HG02938 (cell line): ENCODE data around the gene DNAJB5.
A peak's percentile ranks its signal among the peaks of the same experiment; 100 is the strongest.

ENCODE experiments used
- ATAC-seq: cut with Tn5 transposase; IDR thresholded peaks from one replicate; pipeline ENCODE4 v1.9.1; 2021; ENCODE audit warnings: mild to moderate bottlenecking, moderate library complexity; ENCODE audit not compliant: unreplicated experiment

The DNAJB5 gene

DNA sequence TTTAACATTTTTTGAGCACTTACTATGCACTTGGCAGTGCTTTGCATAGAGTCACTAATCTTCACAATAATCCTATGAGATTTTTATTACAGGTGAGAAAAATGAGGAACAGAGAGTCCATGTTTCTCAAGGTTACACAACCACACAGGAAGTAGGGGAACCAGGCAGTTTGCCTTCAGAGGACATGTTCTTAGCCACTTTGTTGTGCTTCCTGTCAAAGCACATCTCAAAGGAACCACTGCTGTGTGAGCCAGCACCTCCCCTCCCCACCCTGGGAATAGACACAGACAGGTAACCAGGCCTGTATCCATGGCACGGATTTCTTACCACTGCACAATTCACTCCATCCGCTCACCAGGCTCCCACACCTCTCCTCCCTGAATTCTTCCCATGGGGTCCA is 6.3 kb upstream of the DNAJB5 start:
- ATAC-seq = peak; percentile 65

GRCh38 chr9:34984049-34984448 is 5.5 kb upstream of the DNAJB5 start:
- ATAC-seq = no peak

- no peak for ATAC-seq
Measured at GRCh38 chr9:34985311-34985899, 4.1 kb upstream of the DNAJB5 start.

- no peak for ATAC-seq
Measured at GRCh38 chr9:34986540-34987047, 3.0 kb upstream of the DNAJB5 start.

DNA sequence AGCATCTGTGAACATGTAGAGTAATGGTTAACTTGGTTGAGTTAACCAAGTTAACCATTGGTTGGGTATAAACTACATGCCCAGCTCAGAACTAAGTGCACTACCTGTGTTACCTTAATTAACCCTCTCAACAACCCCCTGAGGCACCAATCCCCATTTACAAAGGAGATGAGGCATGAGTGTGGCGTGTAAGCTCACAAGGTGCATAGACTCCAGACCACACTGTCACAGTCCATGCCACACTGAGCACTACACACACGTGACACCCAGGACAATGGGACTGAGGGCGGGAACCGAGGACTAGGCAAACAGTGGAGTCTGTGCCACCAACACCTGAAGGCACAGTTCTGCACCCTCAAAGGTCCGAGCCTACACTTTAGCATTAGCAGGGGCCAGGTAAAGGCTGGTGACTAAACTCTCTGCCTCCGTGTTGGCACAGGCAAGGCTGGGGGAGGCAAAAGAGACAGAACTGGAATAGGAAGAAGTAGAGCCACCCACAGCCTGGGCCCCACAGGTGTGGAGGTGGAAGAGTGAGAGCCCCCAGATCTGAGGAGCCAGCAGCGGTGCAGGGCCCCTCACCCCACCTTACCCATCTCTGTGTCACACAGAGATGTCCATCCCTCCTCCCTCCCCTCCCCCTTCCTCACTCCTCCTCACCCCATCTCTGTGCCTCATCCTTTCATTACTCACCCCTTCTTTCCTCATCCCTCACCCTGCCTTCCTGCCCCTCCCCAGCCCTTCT is 2.2 kb upstream of the DNAJB5 start:
- no peak for ATAC-seq

DNA sequence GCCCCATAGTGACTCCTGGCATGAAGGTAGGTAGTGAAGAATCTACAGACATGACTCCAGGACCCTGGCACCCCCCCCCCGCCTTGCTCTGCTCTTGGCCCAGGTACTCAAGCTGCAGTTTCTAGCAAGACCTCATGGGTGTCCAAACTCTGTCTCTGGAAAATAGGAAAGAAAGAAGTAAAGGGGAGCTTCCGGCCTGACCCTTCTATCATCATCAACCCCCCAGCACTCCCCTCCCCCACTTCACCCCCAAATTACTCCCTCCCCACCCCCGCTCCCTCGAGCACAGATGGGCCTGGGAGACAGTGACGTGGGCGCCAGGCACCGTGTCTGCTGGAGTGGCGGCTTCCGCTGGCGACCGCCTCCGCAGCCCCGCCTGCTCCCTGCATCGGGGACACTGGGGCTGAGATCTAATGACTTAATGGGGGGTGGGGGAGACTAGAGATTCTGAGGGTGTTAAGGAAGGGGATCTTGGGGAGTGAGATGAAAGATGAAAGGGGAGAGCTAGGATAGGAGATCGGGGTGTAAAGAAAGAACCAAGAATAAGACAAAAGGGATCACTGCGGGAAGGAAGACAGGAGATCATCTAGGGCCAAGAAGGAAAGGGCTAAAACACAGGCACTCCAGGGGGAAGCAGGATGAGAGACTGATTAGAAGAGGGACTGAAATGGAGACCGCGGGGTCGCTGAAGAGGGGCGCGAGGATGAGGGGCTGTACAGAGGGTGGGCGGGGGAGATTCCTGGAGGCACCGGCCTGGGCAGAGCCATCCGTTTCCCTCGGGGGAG is 1.1 kb upstream of the DNAJB5 start:
- ATAC-seq = no peak

- no peak for ATAC-seq
Measured at GRCh38 chr9:34989946-34990635, 546 bp downstream of the DNAJB5 start.

DNA sequence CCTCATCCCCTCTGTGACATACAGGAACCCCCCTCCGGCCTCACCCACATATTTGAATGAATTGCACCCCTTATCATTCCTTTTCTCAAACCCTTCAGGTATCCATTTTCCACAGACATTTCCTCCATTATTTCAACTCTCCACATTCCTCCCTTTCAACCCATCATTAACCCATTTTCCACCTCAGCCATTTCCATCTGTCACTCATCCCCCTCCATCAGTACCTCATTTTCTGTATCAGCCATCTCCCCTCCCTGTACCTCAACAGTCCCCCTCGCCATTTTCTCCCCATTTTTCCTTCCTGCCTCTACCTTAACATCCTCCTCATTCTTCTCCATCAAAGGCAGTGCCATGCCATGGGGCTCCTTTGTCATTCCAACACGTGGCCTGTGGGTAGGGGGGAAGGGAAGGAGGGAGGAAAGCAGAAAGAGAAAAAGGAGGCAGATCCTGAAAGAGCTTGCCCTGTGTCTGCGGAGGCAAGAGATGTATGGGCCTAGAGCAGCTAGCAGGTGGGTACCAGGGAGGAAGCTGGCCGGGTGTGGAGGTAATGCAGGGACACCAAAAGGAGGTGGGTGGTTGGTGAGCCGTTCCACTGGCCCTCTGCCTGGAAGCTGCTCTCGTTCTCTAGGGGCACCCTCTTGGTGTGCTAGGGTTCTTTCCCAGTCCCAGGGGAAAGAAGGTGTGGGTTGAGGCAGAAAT is 1.5 kb downstream of the DNAJB5 start:
- ATAC-seq = no peak

DNA sequence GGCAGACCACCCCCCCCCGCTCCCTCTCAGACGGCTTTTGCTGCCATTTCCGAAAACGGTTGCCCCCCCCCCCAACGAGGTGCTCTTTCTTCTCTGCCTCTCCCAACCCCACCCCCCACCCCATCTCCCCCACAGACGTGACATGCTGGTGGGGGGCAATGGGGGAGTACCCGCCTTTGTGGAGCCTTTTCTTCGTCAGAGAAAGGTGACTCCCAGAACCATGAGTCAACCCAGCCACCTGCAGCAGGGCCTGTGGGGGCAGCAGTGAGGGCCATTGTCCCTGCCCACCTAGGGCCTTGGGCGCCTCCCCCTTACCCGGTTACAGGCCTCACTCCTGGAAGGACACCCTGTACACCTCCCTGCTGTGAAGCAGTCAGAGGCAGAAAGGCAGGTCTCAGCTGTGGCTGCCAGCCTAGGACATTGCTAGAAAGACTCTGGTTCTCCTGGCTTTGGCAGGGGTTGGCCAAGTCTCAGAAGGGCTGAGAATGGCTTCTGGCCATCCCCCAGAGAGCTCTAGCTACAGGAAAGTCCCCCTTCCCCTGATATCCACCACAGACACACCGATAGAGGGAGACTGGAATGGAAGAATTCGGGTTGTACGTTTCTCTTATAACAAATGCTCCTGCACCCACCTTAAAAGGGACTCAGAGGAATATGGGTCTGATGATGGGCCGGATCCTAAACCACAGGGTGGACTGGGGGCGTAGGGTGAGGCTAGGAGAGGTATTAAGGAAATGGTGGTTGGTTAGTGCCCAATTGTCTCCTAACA is 2.2 kb downstream of the DNAJB5 start:
- ATAC-seq = no peak

GRCh38 chr9:34992376-34992951 is 2.9 kb downstream of the DNAJB5 start:
- ATAC-seq = no peak

DNA sequence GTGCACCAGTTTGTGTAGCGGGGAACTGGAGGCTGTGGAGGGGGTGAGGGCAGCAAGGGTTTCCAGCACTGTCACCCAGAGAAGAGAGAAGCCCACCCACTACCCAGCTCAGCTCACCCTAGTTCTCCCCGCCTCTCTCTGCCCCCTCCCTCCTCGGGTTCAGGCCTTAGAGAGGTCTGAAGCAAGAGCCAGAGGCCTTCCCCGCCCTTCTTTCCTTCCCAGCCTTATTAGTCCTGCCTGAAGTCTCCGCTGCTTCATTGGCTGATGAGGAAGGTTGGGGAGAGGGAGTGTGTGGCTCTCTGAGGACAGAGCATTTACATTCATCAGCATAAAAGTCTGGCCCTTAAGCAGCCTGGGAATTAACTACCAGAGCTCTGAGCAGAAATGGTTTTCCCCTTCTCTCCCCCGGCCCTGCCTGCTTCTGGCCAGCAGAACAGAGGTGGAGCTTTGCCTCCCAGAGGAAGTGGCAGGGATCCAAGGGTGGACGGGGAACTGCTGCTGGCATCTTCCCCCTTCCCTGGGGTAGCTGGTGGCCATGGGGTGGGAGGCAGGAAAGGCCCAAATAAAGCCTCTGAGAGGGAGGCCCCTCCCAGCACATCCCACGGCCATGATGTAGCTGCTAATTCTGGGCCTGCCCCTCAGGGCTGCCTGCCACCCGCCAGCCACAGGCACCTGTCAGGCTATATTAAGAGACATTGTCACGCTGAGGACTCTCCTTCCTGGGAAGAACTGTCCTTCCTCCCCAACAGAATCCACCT is 4.1 kb downstream of the DNAJB5 start:
- ATAC-seq = no peak

DNA sequence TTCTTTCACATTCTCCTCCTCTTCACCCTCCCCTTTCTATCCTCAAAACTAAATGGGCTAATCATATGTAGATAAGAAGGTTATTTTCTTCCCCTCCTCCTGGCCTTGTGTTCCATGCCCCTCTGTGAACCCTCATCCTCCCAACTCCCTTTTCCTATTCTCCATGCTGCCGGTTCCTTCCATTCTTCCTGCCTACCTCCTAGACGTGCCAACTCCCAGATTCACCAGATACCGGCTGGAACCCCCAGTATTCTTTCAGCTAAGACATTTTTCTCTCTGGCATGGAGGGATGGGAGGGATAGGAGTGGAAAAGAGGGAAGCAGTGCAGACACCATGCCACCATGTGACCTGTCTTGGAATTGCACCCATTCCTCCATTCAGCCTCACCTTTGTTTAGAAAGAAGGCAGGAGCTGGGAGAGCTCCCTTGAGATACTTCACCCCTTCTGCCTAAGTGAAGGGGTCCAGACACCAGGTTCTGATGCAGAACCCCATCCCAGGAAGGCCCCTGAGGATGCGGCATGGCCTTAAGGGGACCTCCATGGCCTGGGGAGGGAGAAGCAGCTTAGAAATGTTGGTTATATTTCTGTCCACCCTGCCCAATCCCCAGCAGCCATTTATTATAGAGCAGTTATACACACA is 4.8 kb downstream of the DNAJB5 start:
- ATAC-seq = no peak

DNA sequence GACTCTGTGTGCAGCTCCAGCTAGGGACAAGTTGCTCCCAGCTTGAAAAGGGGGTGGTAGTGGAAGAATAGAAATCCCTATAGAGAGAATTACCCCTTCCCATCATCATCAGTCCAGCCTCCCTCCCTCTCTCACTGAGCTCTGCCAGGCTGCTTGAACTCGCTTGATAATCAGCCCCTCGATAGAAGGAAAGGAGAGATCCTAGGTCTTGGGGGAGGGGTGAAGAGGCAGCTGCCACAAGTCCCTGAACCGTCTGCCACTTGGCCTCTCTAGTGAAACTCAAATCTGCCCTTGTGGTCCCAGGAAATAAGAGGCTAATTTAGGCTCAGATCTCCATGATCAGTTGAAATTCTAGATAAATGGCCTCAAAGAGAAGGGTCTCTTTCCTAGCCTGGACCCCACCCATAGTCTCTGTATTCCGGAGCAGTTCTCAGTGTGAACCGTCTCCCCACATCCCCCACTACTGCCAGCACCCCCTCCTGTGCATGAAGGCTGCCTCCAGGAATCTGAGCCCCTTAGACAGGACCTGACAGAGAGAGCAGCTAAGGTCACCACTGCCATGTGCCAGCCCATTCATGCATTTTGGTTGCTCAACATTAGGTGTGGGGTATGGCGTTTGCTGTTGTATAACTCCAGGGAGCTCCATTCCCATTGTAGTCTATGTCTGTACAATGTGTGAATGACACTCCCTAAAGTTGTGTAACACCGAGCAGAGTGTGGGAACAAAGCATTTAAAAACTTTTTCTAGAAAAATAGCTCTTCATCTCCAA is 5.5 kb downstream of the DNAJB5 start:
- ATAC-seq = no peak

DNA sequence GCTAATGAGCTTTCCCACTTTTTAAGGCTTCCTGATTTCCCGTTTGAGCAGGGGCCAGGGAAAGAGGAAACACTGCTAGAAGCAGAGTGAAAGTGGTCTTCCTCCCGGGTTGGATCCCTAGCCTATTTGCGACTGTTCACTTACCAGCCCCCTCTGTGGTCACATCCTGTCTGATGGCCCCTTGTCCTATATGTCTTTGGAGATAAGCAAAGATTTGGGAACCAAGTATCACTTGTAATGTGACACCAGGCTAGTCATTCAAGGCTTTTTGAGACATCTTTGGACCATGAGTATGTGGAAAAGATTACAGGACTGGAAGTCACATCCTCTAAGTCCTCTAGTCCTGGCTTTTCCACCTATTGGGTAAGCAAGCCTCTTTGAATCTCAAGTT is 6.1 kb downstream of the DNAJB5 start:
- ATAC-seq = no peak

- ATAC-seq = no peak
Measured at GRCh38 chr9:34996181-34996904, 6.8 kb downstream of the DNAJB5 start.

DNA sequence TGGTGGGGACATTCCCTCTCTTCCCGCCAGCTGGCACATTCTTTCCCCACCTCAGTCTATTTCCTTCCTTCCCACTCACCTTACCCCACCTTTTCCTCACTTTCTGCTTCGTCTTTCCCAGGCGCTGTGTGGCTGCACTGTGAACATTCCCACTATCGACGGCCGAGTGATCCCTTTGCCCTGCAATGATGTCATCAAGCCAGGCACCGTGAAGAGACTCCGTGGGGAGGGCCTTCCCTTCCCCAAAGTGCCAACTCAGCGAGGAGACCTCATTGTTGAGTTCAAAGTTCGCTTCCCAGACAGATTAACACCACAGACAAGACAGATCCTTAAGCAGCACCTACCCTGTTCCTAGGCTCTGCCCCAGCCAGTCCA is 7.3 kb downstream of the DNAJB5 start:
- no peak for ATAC-seq

- no peak for ATAC-seq
Measured at GRCh38 chr9:34997379-34997781, 7.8 kb downstream of the DNAJB5 start.
